Activated CD4-positive, alpha-beta T cell treated with anti-CD3 and anti-CD28 coated beads, Interleukin-2, amount 50 U/mL, for 4 hours (primary cell): Measurements from ENCODE around the gene DOCK11.
"Not testable (repeated sequence)": the region's sequence is repeated elsewhere in the genome, so short reads cannot be mapped to it uniquely, and the experiment has no call there.

Experiments used
- DNase-seq, 2 experiments: peaks; one replicate each; pipeline ENCODE4 v3.0.0-alpha.2; 2020

The DOCK11 gene

GRCh38 chrX:118495061-118495921 lies at the start of gene DOCK11:
TSS of gene DOCK11 (plus strand) at chrX:118495815. CDS start at chrX:118495972, 157 bp downstream.
- DNase-seq, result peak; percentile 68 to 77

- no peak for DNase-seq
These were observed 47.3 kb upstream of the DOCK11 start for GRCh38 chrX:118448273-118448783.

- DNase-seq, result no peak
These were observed 40.6 kb upstream of the DOCK11 start for GRCh38 chrX:118455013-118455412.

GRCh38 chrX:118459494-118459893 lies 36.1 kb upstream of the DOCK11 start:
- peak; percentile 0 to 4 for DNase-seq

- DNase-seq, result no peak
These were observed 31.1 kb upstream of the DOCK11 start for GRCh38 chrX:118464501-118464900.

GRCh38 chrX:118468122-118468521 lies 27.5 kb upstream of the DOCK11 start:
- DNase-seq, result no peak

- DNase-seq, result not testable (repeated sequence)
These were observed 24.8 kb upstream of the DOCK11 start for GRCh38 chrX:118470721-118471347.

GRCh38 chrX:118474586-118474985 lies 21.0 kb upstream of the DOCK11 start:
- DNase-seq, result no peak

- DNase-seq, result no peak
These were observed 19.7 kb upstream of the DOCK11 start for GRCh38 chrX:118475903-118476302.

GRCh38 chrX:118480172-118480571 lies 15.4 kb upstream of the DOCK11 start:
- no peak for DNase-seq

- not testable (repeated sequence) for DNase-seq
These were observed 13.2 kb upstream of the DOCK11 start for GRCh38 chrX:118482384-118482783.

GRCh38 chrX:118484216-118484903 lies 11.3 kb upstream of the DOCK11 start:
- DNase-seq, result no peak

- DNase-seq, result not testable (repeated sequence)
These were observed 8.9 kb upstream of the DOCK11 start for GRCh38 chrX:118486693-118487092.

GRCh38 chrX:118493016-118493415 lies 2.6 kb upstream of the DOCK11 start:
- no peak for DNase-seq

GRCh38 chrX:118493653-118494297 lies 1.8 kb upstream of the DOCK11 start:
- DNase-seq, result no peak

- DNase-seq, result peak; percentile 58 to 62
These were observed 545 bp downstream of the DOCK11 start for GRCh38 chrX:118495958-118496762.

GRCh38 chrX:118496763-118497079 lies 1.1 kb downstream of the DOCK11 start:
- no peak for DNase-seq

GRCh38 chrX:118497180-118497818 lies 1.7 kb downstream of the DOCK11 start:
- peak; percentile 2 to 12 for DNase-seq

GRCh38 chrX:118498351-118498750 lies 2.7 kb downstream of the DOCK11 start:
- no peak for DNase-seq

GRCh38 chrX:118498755-118499154 lies 3.1 kb downstream of the DOCK11 start:
- DNase-seq, result no peak

GRCh38 chrX:118499295-118499694 lies 3.7 kb downstream of the DOCK11 start:
- DNase-seq, result no peak
